ENCODE measurements around the gene FBXL16. TPM values are rescaled to one million over a fixed set of nuclear protein-coding genes. Genes with fewer than 3 reads are reported as not detected.
A peak's percentile ranks its signal among the peaks of the same experiment; 100 is the strongest.

The FBXL16 gene
- total and polyA plus RNA-seq, 2 of the 13 experiments (the other 11 are each of a cell fraction or from before 2014, with no cell fraction given), result 0.22 to 2.0 TPM

DNA sequence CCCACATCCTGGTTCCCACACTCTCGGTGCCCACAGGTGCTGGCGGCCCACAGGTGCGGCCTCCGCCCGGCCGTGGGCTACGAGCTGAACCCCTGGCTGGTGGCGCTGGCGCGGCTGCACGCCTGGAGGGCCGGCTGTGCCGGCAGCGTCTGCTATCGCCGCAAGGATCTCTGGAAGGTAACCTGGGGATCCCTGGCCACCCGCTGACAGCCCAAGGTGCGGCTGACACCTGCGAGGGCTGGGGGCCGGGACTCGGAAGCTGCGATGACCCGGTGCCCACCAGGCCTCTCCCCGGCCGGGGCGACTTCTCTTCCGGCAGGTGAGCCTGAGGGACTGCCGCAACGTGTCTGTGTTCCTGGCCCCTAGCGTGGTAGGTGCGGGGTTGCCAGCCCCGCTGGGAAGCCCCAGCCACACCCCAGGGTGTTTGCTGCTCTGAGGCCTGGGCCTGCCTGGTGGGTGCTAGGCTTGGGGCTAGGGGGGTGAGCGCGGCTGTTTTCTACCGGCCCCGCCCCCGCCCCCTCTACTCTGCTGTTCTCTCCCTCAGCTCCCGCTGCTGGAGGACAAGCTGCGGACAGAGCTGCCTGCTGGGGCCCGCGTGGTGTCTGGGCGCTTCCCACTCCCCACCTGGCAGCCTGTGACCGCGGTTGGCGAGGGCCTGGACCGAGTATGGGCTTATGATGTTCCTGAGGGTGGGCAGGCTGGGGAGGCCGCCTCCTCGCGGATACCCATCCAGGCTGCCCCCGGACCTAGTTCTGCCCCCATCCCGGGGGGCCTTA, 16.4 kb upstream of the FBXL16 start (continued):
- TF ChIP-seq, protein P1, sequence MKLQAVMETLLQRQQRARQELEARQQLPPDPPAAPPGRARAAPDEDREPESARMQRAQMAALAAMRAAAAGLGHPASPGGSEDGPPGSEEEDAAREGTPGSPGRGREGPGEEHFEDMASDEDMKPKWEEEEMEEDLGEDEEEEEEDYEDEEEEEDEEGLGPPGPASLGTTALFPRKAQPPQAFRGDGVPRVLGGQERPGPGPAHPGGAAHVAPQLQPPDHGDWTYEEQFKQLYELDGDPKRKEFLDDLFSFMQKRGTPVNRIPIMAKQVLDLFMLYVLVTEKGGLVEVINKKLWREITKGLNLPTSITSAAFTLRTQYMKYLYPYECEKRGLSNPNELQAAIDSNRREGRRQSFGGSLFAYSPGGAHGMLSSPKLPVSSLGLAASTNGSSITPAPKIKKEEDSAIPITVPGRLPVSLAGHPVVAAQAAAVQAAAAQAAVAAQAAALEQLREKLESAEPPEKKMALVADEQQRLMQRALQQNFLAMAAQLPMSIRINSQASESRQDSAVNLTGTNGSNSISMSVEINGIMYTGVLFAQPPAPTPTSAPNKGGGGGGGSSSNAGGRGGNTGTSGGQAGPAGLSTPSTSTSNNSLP (IDR thresholded peaks at IDR 0.05; ENCODE audit: low read depth, low read length), result no peak
- peak; percentile 6; the same call in 1 of the 2 replicates for TF ChIP-seq ZBTB33 (CRISPR knock-in tag; IDR thresholded peaks at IDR 0.05)
- TF ChIP-seq ZNF782 (CRISPR knock-in tag; IDR thresholded peaks at IDR 0.05; ENCODE audit: borderline replicate concordance), result no peak
- TF ChIP-seq ARNT2 (CRISPR knock-in tag; IDR thresholded peaks at IDR 0.05; ENCODE audit: low read depth), result no peak
- 0 out of 2 replicates have a peak, but pooled peaks have one; percentile 10 for TF ChIP-seq KDM5B (CRISPR knock-in tag; IDR thresholded peaks at IDR 0.05; ENCODE audit: borderline replicate concordance)
- 0 out of 2 replicates have a peak, but pooled peaks have one; percentile 17 for TF ChIP-seq CSRNP1 (CRISPR knock-in tag; IDR thresholded peaks at IDR 0.05)
- no peak for TF ChIP-seq KDM3A (CRISPR knock-in tag; IDR thresholded peaks at IDR 0.05; ENCODE audit: low read depth)
- no peak for TF ChIP-seq RFXANK (CRISPR knock-in tag; IDR thresholded peaks at IDR 0.05)
- peak; percentile 4; the same call in 1 of the 2 replicates for TF ChIP-seq MTA1 (CRISPR knock-in tag; IDR thresholded peaks at IDR 0.05; ENCODE audit: borderline replicate concordance)
- TF ChIP-seq SOX6 (IDR thresholded peaks at IDR 0.05), result no peak
- 0 out of 2 replicates have a peak, but pooled peaks have one; percentile 18 for TF ChIP-seq SOX6 (CRISPR knock-in tag; IDR thresholded peaks at IDR 0.05)
- TF ChIP-seq ZNF335 (CRISPR knock-in tag; IDR thresholded peaks at IDR 0.05), result no peak
- TF ChIP-seq ZNF746 (CRISPR knock-in tag; IDR thresholded peaks at IDR 0.05), result no peak
- TF ChIP-seq, protein P2, sequence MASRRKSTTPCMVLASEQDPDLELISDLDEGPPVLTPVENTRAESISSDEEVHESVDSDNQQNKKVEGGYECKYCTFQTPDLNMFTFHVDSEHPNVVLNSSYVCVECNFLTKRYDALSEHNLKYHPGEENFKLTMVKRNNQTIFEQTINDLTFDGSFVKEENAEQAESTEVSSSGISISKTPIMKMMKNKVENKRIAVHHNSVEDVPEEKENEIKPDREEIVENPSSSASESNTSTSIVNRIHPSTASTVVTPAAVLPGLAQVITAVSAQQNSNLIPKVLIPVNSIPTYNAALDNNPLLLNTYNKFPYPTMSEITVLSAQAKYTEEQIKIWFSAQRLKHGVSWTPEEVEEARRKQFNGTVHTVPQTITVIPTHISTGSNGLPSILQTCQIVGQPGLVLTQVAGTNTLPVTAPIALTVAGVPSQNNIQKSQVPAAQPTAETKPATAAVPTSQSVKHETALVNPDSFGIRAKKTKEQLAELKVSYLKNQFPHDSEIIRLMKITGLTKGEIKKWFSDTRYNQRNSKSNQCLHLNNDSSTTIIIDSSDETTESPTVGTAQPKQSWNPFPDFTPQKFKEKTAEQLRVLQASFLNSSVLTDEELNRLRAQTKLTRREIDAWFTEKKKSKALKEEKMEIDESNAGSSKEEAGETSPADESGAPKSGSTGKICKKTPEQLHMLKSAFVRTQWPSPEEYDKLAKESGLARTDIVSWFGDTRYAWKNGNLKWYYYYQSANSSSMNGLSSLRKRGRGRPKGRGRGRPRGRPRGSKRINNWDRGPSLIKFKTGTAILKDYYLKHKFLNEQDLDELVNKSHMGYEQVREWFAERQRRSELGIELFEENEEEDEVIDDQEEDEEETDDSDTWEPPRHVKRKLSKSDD (CRISPR knock-in tag; IDR thresholded peaks at IDR 0.05; ENCODE audit: low read depth), result 0 out of 2 replicates have a peak, but pooled peaks have one; percentile 2
- TF ChIP-seq, protein P3, sequence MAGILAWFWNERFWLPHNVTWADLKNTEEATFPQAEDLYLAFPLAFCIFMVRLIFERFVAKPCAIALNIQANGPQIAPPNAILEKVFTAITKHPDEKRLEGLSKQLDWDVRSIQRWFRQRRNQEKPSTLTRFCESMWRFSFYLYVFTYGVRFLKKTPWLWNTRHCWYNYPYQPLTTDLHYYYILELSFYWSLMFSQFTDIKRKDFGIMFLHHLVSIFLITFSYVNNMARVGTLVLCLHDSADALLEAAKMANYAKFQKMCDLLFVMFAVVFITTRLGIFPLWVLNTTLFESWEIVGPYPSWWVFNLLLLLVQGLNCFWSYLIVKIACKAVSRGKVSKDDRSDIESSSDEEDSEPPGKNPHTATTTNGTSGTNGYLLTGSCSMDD (CRISPR knock-in tag; IDR thresholded peaks at IDR 0.05), result no peak
- peak; percentile 11; the same call in 1 of the 2 replicates for TF ChIP-seq MXD3 (CRISPR knock-in tag; IDR thresholded peaks at IDR 0.05)
- no peak for TF ChIP-seq NR2F1 (CRISPR knock-in tag; IDR thresholded peaks at IDR 0.05)
- TF ChIP-seq ZNF446 (CRISPR knock-in tag; IDR thresholded peaks at IDR 0.05), result 0 out of 2 replicates have a peak, but pooled peaks have one; percentile 5
- no peak for TF ChIP-seq RFX5 (IDR thresholded peaks at IDR 0.05; ENCODE audit: low read depth, low read length)
